ENCODE data around the gene CEP70.

- no peak for TF ChIP-seq CTCF (IDR thresholded peaks at IDR 0.05)
- TF ChIP-seq POLR2A (IDR thresholded peaks at IDR 0.05): no peak
- no peak for TF ChIP-seq EP300 (IDR thresholded peaks at IDR 0.05)
Measured at GRCh38 chr3:138547342-138547975, 46.6 kb downstream of the CEP70 start.
